HAP-1 (cell line): ENCODE measurements around the gene PARP1.
"Not testable (repeated sequence)": the region's sequence is repeated elsewhere in the genome, so short reads cannot be mapped to it uniquely, and the experiment has no call there.

Experiments
- DNase-seq, 2 experiments: peaks; one replicate each; pipeline ENCODE4 v3.0.0-alpha.2; 2016 to 2020; ENCODE audit warnings: low spot score in 2 of 2
- H3K27me3 ChIP-seq: fragments of 250-450 bp; sonication (Bioruptor Pico); 2 replicates; pipeline ENCODE4 v1.5.1; 2020; ENCODE audit warnings: low read depth, mild to moderate bottlenecking, moderate library complexity
- H3K36me3 ChIP-seq: fragments of 250-450 bp; sonication (Bioruptor Pico); replicated peaks from 2 replicates; pipeline ENCODE4 v1.5.1; 2020; ENCODE audit warnings: mild to moderate bottlenecking
- H3K4me1 ChIP-seq: fragments of 250-450 bp; sonication (Bioruptor Pico); 2 replicates; pipeline ENCODE4 v1.5.1; 2020; ENCODE audit warnings: mild to moderate bottlenecking
- H3K4me3 ChIP-seq: fragments of 250-450 bp; sonication (Bioruptor Pico); 2 replicates; pipeline ENCODE4 v1.5.1; 2020; ENCODE audit warnings: mild to moderate bottlenecking, moderate library complexity
- H3K9me3 ChIP-seq: fragments of 250-450 bp; sonication (Bioruptor Pico); 2 replicates; pipeline ENCODE4 v1.5.1; 2020; ENCODE audit warnings: mild to moderate bottlenecking, moderate library complexity
- in situ Hi-C: fragments of 300-500 bp; cut with MboI; formaldehyde crosslinking; loops from 3 replicates; pipeline ENCODE4 v1.14.3; 2020; ENCODE audit warnings: low sequenced_read_pairs, inconsistent platforms, mixed read lengths

Gene PARP1

GRCh38 chr1:226351709-226352108, 56.2 kb downstream of the PARP1 start:
- no peaks in the 10 kb centered on the region for H3K4me1 ChIP-seq
- H3K4me3 ChIP-seq = no peak overlapping the region
- DNase-seq = no peak
- in situ Hi-C loops = no loop called here
- no peaks in the 10 kb centered on the region for H3K27me3 ChIP-seq
- H3K9me3 ChIP-seq = no peaks in the 10 kb centered on the region
- H3K36me3 ChIP-seq = peaks cover 4% of the 10 kb centered on the region

- in situ Hi-C loops = no loop called here
- H3K4me3 ChIP-seq = no peak overlapping the region
- no peak for DNase-seq
- no peaks in the 10 kb centered on the region for H3K9me3 ChIP-seq
- H3K27me3 ChIP-seq = no peaks in the 10 kb centered on the region
- no peaks in the 10 kb centered on the region for H3K4me1 ChIP-seq
- peaks cover 3% of the 10 kb centered on the region; the same call in 1 of the 2 replicates for H3K36me3 ChIP-seq
Observed at GRCh38 chr1:226350519-226350865, 57.4 kb downstream of the PARP1 start.

- no peaks in the 10 kb centered on the region for H3K27me3 ChIP-seq
- in situ Hi-C loops = no loop called here
- DNase-seq = no peak
- H3K4me3 ChIP-seq = no peak overlapping the region
- no peaks in the 10 kb centered on the region for H3K36me3 ChIP-seq
- H3K9me3 ChIP-seq = no peaks in the 10 kb centered on the region
- no peaks in the 10 kb centered on the region for H3K4me1 ChIP-seq
Observed at GRCh38 chr1:226349801-226350518, 57.9 kb downstream of the PARP1 start.

GRCh38 chr1:226349081-226349480, 58.8 kb downstream of the PARP1 start:
- Histone ChIP-seq H3K4me3 (no peak overlapping the region), H3K36me3 (no peaks in the 10 kb centered on the region), H3K9me3 (no peaks in the 10 kb centered on the region), H3K27me3 (no peaks in the 10 kb centered on the region), H3K4me1 (no peaks in the 10 kb centered on the region)
- in situ Hi-C loops = no loop called here
- DNase-seq = no peak

GRCh38 chr1:226344441-226345259, 63.2 kb downstream of the PARP1 start:
- Histone ChIP-seq H3K4me1 (no peaks in the 10 kb centered on the region), H3K9me3 (0 out of 2 replicates have a peak, but pooled peaks cover 6% of the 10 kb centered on the region), H3K4me3 (no peak overlapping the region), H3K27me3 (no peaks in the 10 kb centered on the region), H3K36me3 (no peaks in the 10 kb centered on the region)
- DNase-seq = no peak
- in situ Hi-C loops = no loop called here

GRCh38 chr1:226342656-226343055, 65.2 kb downstream of the PARP1 start:
- in situ Hi-C loops = no loop called here
- Histone ChIP-seq H3K4me3 (no peak overlapping the region), H3K4me1 (no peaks in the 10 kb centered on the region), H3K27me3 (no peaks in the 10 kb centered on the region), H3K36me3 (no peaks in the 10 kb centered on the region), H3K9me3 (0 out of 2 replicates have a peak, but pooled peaks cover 8% of the 10 kb centered on the region)
- no peak for DNase-seq

- H3K36me3 ChIP-seq, H3K9me3 ChIP-seq, H3K27me3 ChIP-seq, H3K4me3 ChIP-seq, H3K4me1 ChIP-seq, DNase-seq, in situ Hi-C loops: not testable (repeated sequence)
Observed at GRCh38 chr1:226340111-226340510, 67.8 kb downstream of the PARP1 start.

- Histone ChIP-seq H3K9me3 (0 out of 2 replicates have a peak, but pooled peaks cover 8% of the 10 kb centered on the region), H3K4me3 (no peak overlapping the region), H3K36me3 (no peaks in the 10 kb centered on the region), H3K27me3 (no peaks in the 10 kb centered on the region), H3K4me1 (peaks cover 5% of the 10 kb centered on the region; the same call in 1 of the 2 replicates)
- in situ Hi-C loops = loop anchor here (10.0 kb wide), 1 partner anchor 203 kb away; no protein-coding TSS in a partner anchor
- DNase-seq = no peak
Observed at GRCh38 chr1:226337276-226337875, 70.5 kb downstream of the PARP1 start.

- in situ Hi-C loops = loop anchor here (10.0 kb wide), 1 partner anchor 201 kb away; no protein-coding TSS in a partner anchor
- Histone ChIP-seq H3K4me3 (no peak overlapping the region), H3K4me1 (peaks cover 5% of the 10 kb centered on the region; the same call in 1 of the 2 replicates), H3K36me3 (no peaks in the 10 kb centered on the region), H3K27me3 (no peaks in the 10 kb centered on the region), H3K9me3 (0 out of 2 replicates have a peak, but pooled peaks cover 5% of the 10 kb centered on the region)
- no peak for DNase-seq
Observed at GRCh38 chr1:226335661-226336060, 72.2 kb downstream of the PARP1 start.

- Histone ChIP-seq H3K4me3 (no peak overlapping the region), H3K9me3 (no peaks in the 10 kb centered on the region), H3K4me1 (peaks cover 5% of the 10 kb centered on the region; the same call in 1 of the 2 replicates), H3K36me3 (no peaks in the 10 kb centered on the region), H3K27me3 (no peaks in the 10 kb centered on the region)
- DNase-seq = no peak
- in situ Hi-C loops = loop anchor here (10.0 kb wide), 1 partner anchor 198 kb away; no protein-coding TSS in a partner anchor
Observed at GRCh38 chr1:226332947-226333346, 74.9 kb downstream of the PARP1 start.

GRCh38 chr1:226329237-226329636, 78.7 kb downstream of the PARP1 start:
- DNase-seq = no peak
- Histone ChIP-seq H3K4me3 (no peak overlapping the region), H3K9me3 (no peaks in the 10 kb centered on the region), H3K4me1 (peaks cover 5% of the 10 kb centered on the region; the same call in 1 of the 2 replicates), H3K27me3 (no peaks in the 10 kb centered on the region), H3K36me3 (no peaks in the 10 kb centered on the region)
- in situ Hi-C loops = no loop called here

DNA sequence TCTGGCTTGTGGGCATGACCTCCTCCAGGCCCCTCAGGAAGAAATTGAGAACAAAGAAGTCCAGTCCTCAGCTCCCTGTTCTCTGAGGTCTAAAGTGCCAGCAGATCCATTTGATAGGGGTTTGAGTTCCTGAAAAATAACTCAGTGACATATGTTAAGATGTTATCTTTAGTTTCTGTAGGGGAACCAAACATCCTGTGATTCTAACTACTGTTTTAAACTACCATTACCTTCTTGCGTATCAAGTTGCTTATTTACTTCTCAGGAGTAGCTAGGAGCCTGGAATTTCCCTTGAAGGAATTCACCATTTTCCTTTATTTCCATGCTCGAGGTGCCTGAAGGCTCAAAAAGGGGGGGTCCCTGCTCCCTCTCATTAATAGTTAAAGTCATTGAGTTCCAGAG, 80.1 kb downstream of the PARP1 start:
- in situ Hi-C loops = no loop called here
- H3K36me3 ChIP-seq = no peaks in the 10 kb centered on the region
- no peaks in the 10 kb centered on the region for H3K9me3 ChIP-seq
- peaks cover 1% of the 10 kb centered on the region; the same call in 1 of the 2 replicates for H3K4me1 ChIP-seq
- H3K4me3 ChIP-seq = no peak overlapping the region
- H3K27me3 ChIP-seq = no peaks in the 10 kb centered on the region
- no peak for DNase-seq

DNA sequence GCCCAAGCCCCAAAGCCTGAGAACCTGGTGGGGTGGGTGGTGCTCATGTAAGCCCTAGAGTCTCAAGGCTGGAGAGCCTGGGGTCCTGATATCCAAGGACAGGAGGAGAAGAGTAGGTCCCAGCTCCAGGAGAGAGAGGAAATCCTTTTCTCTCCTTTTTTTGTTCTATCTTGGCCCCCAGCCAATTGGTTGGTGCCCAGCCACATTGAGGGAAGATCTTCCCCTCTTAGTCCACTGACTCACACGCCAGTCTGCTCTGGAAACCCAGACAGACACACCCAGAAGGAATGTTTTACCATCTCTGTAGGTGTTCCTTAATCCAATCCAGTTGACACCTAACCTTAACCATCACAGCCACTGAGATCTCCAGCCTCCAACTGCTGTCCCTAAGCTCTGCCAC, 82.7 kb downstream of the PARP1 start:
- Histone ChIP-seq H3K4me1 (no peaks in the 10 kb centered on the region), H3K4me3 (no peak overlapping the region), H3K27me3 (no peaks in the 10 kb centered on the region), H3K36me3 (no peaks in the 10 kb centered on the region), H3K9me3 (peaks cover 2% of the 10 kb centered on the region; the same call in 1 of the 2 replicates)
- in situ Hi-C loops = no loop called here
- DNase-seq = no peak
